ENCODE results near the gene ARHGAP25. TPM values are rescaled to one million over a fixed set of nuclear protein-coding genes. Genes with fewer than 3 reads are reported as not detected.

The ARHGAP25 gene
- total and polyA plus RNA-seq, 10 of the 15 experiments (the other 5 are each of a cell fraction or from before 2014, with no cell fraction given), result 0.15 to 1.0 (median 0.46) TPM

DNA sequence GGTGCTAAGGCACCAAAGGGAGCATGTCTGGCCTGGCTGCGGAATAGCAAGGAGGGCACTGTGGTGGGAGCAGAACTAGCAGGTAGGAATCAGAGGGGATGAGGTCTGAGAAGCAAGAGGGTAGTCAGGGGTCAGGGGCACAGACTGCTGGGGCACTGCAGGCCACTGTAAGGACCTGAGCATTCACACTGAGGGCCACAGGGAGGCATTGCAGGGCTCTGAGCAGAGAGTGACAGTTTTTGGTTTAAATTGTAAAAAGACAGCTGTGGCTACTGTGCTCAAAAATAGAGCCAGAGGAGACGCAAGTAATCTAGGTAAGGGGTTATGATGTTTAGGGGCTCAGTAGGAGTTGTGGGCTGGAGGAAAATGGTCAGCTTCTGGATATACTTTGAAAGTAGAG lies 41.5 kb downstream of the ARHGAP25 start:
- Histone ChIP-seq H3K27me3 (replicated peaks in 1 of 2; ENCODE audit: control insufficient read depth in 2 of 2, insufficient read depth in 2 of 2, low read length in 1 of 2) (peaks cover 2 to 4% of the 10 kb centered on the region in 2 experiments; a peak in 3 of 4 replicates), H3K4me1 (ENCODE audit: control insufficient read depth, insufficient read depth, low read length) (peaks cover 25% of the 10 kb centered on the region), H2AFZ (ENCODE audit: control insufficient read depth, low read depth, low read length) (no peak overlapping the region), H3K4me2 (ENCODE audit: control insufficient read depth, insufficient read depth) (no peak overlapping the region), H3K36me3 (ENCODE audit: control insufficient read depth in 2 of 2, insufficient read depth in 2 of 2, low read length in 1 of 2) (no peaks in the 10 kb centered on the region), H4K20me1 (ENCODE audit: control insufficient read depth, insufficient read depth) (no peaks in the 10 kb centered on the region), H3K27ac (ENCODE audit: control insufficient read depth, insufficient read depth) (no peak overlapping the region), H3K79me2 (ENCODE audit: control insufficient read depth, insufficient read depth, low read length) (no peaks in the 10 kb centered on the region), H3K4me3 (no peak overlapping the region), H3K9me3 (replicated peaks; ENCODE audit: control insufficient read depth, insufficient read depth, low read length) (no peaks in the 10 kb centered on the region), H3K9ac (ENCODE audit: control insufficient read depth, insufficient read depth, low read length) (no peak overlapping the region)
- ChIA-PET CTCF (interaction anchor here (1.2 kb wide), 1 partner anchor 69 kb away, joined by 3 read pairs; no protein-coding TSS in a partner anchor), POLR2A (no interaction called here), RAD21 (ENCODE audit: unreplicated experiment) (no interaction called here), SMC1A (ENCODE audit: uncharacterized antibody, unreplicated experiment) (no interaction called here)
- 0 out of 2 replicates have a peak, but pooled peaks have one; percentile 29 for TF ChIP-seq RAD21 (IDR thresholded peaks at IDR 0.05; ENCODE audit: insufficient read depth, low read depth, low read length)
- no peak for TF ChIP-seq GABPA (IDR thresholded peaks at IDR 0.05; ENCODE audit: low read depth)
- no peak for TF ChIP-seq NR2C1 (IDR thresholded peaks at IDR 0.05)
- TF ChIP-seq CTCF (IDR thresholded peaks at IDR 0.05 in 2 of 3, conservative IDR thresholded peaks at IDR 0.05 in 1 of 3; ENCODE audit: control insufficient read depth in 2 of 3, extremely low read depth in 1 of 3, insufficient read depth in 1 of 3, low read depth in 3 of 3, low read length in 3 of 3), result 0 out of 6 replicates have a peak, but pooled peaks of 1 of the 3 experiments have one; percentile 18
- ATAC-seq, result no peak; the same call in 2 of the 3 replicates
- no peak for DNase-seq (ENCODE audit: low read depth, low spot score)
- in situ Hi-C loops (cut with MboI), result no loop called here
- no peak for FAIRE-seq
- 73% methylated on average over 2 of the region's 2 CpGs for WGBS (ENCODE audit: insufficient coverage, insufficient replicate concordance, low lambda C conversion rate, missing lambda C conversion rate)
- no TSS peak for BruUV-seq (replicated peaks)
- intact Hi-C loops (cut with micrococcal nuclease; ENCODE audit: unreplicated experiment), result no loop called here

- Histone ChIP-seq H3K27me3 (replicated peaks in 1 of 2; ENCODE audit: control insufficient read depth in 2 of 2, insufficient read depth in 2 of 2, low read length in 1 of 2) (peaks cover 1 to 3% of the 10 kb centered on the region in 2 experiments), H3K27ac (ENCODE audit: control insufficient read depth, insufficient read depth) (no peak overlapping the region), H3K4me3 (no peak overlapping the region), H3K9ac (ENCODE audit: control insufficient read depth, insufficient read depth, low read length) (no peak overlapping the region), H3K9me3 (replicated peaks; ENCODE audit: control insufficient read depth, insufficient read depth, low read length) (no peaks in the 10 kb centered on the region), H3K36me3 (ENCODE audit: control insufficient read depth in 2 of 2, insufficient read depth in 2 of 2, low read length in 1 of 2) (no peaks in the 10 kb centered on the region), H3K4me1 (ENCODE audit: control insufficient read depth, insufficient read depth, low read length) (peaks cover 10% of the 10 kb centered on the region), H2AFZ (ENCODE audit: control insufficient read depth, low read depth, low read length) (no peak overlapping the region), H4K20me1 (ENCODE audit: control insufficient read depth, insufficient read depth) (no peaks in the 10 kb centered on the region), H3K79me2 (ENCODE audit: control insufficient read depth, insufficient read depth, low read length) (no peaks in the 10 kb centered on the region), H3K4me2 (ENCODE audit: control insufficient read depth, insufficient read depth) (no peak overlapping the region)
- CTCF ChIA-PET, result interaction anchor here (1.2 to 1.4 kb wide), 3 partner anchors 28 to 145 kb away, joined by 3 to 6 read pairs (median 4); no protein-coding TSS in a partner anchor
- in situ Hi-C loops (cut with MboI) (no loop called here), intact Hi-C loops (cut with micrococcal nuclease; ENCODE audit: unreplicated experiment) (no loop called here)
- BruUV-seq (replicated peaks), result no TSS peak
- RAD21 ChIA-PET (ENCODE audit: unreplicated experiment), result interaction anchor here (0.5 kb wide), 1 partner anchor 29 kb away, joined by 3 read pairs; no protein-coding TSS in a partner anchor
- POLR2A ChIA-PET, result no interaction called here
- ATAC-seq, result no peak
- no peak for DNase-seq (ENCODE audit: low read depth, low spot score)
- no peak for FAIRE-seq
- SMC1A ChIA-PET (ENCODE audit: uncharacterized antibody, unreplicated experiment), result interaction anchor here (1.5 to 1.8 kb wide), 2 partner anchors 11 to 22 kb away, joined by 4 to 5 read pairs; no protein-coding TSS in a partner anchor
- TF ChIP-seq SP1 (IDR thresholded peaks at IDR 0.05; ENCODE audit: low read depth, low read length), result no peak
- no peak for TF ChIP-seq E2F8 (IDR thresholded peaks at IDR 0.05; ENCODE audit: low read depth, partially characterized antibody)
- TF ChIP-seq SKIL (IDR thresholded peaks at IDR 0.05; ENCODE audit: low read depth, poor library complexity, severe bottlenecking), result no peak
- TF ChIP-seq ZNF207 (IDR thresholded peaks at IDR 0.05; ENCODE audit: borderline replicate concordance), result no peak
- TF ChIP-seq HDAC2 (IDR thresholded peaks at IDR 0.05), result no peak
- TF ChIP-seq ATF3 (IDR thresholded peaks at IDR 0.05; ENCODE audit: borderline replicate concordance, extremely low read depth, low read depth, low read length), result no peak
Measured at GRCh38 chr2:68779595-68779994, 45.0 kb downstream of the ARHGAP25 start.

All from GM12878 (cell line).